IgD-negative memory B cell (primary cell): ENCODE measurements around the gene SSR2. TPM values are rescaled to one million over a fixed set of nuclear protein-coding genes. Genes with fewer than 3 reads are reported as not detected.
A peak's percentile ranks its signal among the peaks of the same experiment; 100 is the strongest.

Source experiments
- H3K27ac Mint-ChIP-seq, 3 donors: one replicate each; pipeline ENCODE4 v1.8.0; 2020 to 2022; ENCODE audit warnings: mild to moderate bottlenecking in 3 of 3, mixed read lengths in 3 of 3, moderate library complexity in 1 of 3
- H3K27me3 Mint-ChIP-seq: one replicate; pipeline ENCODE4 v1.8.0; 2021; ENCODE audit warnings: mixed read lengths
- H3K36me3 Mint-ChIP-seq: one replicate; pipeline ENCODE4 v1.8.0; 2020; ENCODE audit warnings: mild to moderate bottlenecking, mixed read lengths
- H3K4me1 Mint-ChIP-seq, 3 donors: one replicate each; pipeline ENCODE4 v1.8.0; 2020 to 2022; ENCODE audit warnings: mixed read lengths in 3 of 3, mild to moderate bottlenecking in 1 of 3
- H3K4me3 Mint-ChIP-seq, 4 donors: one replicate each; pipeline ENCODE4 v1.8.0; 2020 to 2022; ENCODE audit warnings: mild to moderate bottlenecking in 4 of 4, mixed read lengths in 4 of 4, moderate library complexity in 3 of 4
- H3K9me3 Mint-ChIP-seq, 3 donors: one replicate each; pipeline ENCODE4 v1.8.0; 2020 to 2021; ENCODE audit warnings: mixed read lengths in 3 of 3, mild to moderate bottlenecking in 1 of 3
- polyA plus RNA-seq: library from polyadenylated mRNA; unstranded; fragments of 300-500 nt; fragmentation: Illumina TruSeq; gene quantifications from one replicate; pipeline ENCODE4 v1.2.3, GENCODE V29; 2021

SSR2 gene
- polyA plus RNA-seq, 1 donor from 2014 or later, result 257 TPM

DNA sequence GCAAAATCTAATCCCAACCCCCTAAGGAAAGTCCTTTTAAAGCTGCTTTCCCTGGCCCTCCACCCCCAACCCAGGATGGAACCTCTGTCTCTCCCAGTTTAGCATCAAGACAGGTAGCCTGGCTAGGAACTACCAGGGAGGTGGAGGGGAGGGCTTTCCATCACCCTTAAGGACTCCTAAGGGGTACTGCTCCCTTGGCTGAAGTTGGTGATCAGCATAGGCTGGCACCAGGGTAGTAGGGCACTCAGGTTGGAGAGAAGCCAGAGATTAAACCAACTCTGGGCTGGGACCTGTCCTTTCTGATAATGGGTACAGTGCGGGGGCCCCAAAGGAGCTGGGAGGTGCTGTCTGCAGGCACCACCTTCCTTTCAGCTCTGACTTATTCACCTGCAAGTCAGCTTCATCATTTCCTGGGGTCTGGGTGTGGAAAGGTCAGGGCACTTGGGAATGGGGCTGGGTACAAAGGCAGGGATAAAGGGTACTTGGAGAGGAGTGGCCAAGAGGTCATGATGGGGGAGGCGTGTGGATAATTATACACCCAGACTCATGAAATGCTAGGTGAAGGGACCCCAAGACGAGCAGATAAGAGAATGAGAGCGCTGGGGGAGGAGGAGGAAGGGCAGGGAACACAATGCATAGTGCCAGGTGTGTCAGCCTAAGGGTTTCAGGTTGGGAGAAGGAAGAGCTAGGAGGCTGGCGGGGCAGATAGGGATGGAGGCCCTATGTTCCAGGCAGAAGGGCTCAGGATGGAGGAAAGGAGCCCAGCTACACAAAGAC, 43.6 kb downstream of the SSR2 start:
- Mint-ChIP-seq H3K27ac (peak overlapping the region; percentile 87 to 97 (median 95)), H3K9me3 (no peaks in the 10 kb centered on the region), H3K36me3 (peaks cover 13% of the 10 kb centered on the region), H3K4me1 (peaks cover 36 to 62% (median 57%) of the 10 kb centered on the region in 3 donors), H3K4me3 (peak overlapping the region; percentile 84 to 99 (median 96)), H3K27me3 (no peaks in the 10 kb centered on the region)

DNA sequence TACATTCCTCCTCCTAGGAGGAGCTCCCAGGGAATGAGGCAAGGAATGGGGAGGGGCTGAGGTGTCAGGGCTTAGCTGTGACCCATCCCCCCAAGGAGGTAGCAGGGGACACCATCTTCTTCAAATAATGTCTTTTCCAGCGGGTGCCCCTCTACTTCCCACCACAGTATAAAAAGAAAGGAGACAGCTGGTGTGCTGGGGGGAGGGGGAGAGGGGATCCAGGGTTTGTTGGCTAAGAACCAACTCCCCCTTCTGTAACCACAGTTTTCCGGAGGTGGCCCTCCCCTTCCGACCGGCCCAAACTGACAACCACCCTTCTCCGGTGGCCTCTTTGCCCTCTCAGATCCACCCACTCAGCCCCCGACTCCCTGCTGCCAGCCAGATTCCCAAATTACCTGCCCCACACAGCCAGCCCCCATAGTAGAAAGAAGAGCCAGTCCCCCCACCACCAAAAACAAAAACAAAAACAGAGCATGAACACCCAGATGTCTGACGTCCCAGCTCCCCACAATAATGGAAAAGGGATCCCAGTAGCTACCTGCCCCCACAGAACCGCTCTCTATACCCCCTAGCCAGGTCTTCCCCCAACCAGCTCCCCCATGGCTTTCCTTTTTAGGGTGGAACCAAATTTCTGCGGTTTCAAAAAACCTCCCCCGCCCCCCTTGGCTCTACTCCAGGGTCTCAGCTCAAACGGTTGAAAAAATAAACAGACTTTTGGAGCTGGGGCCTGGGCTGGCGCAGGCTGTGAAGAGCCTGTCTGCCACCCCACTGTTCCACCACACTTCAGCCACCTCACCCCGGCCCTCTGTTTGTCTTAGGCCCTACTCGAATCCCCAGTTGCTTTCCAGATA, 44.5 kb downstream of the SSR2 start:
- Mint-ChIP-seq H3K9me3 (no peaks in the 10 kb centered on the region), H3K36me3 (peaks cover 10% of the 10 kb centered on the region), H3K4me3 (peak overlapping the region; percentile 84 to 99 (median 96)), H3K4me1 (peaks cover 32 to 62% (median 56%) of the 10 kb centered on the region in 3 donors), H3K27me3 (no peaks in the 10 kb centered on the region), H3K27ac (peak overlapping the region; percentile 87 to 97 (median 95))

DNA sequence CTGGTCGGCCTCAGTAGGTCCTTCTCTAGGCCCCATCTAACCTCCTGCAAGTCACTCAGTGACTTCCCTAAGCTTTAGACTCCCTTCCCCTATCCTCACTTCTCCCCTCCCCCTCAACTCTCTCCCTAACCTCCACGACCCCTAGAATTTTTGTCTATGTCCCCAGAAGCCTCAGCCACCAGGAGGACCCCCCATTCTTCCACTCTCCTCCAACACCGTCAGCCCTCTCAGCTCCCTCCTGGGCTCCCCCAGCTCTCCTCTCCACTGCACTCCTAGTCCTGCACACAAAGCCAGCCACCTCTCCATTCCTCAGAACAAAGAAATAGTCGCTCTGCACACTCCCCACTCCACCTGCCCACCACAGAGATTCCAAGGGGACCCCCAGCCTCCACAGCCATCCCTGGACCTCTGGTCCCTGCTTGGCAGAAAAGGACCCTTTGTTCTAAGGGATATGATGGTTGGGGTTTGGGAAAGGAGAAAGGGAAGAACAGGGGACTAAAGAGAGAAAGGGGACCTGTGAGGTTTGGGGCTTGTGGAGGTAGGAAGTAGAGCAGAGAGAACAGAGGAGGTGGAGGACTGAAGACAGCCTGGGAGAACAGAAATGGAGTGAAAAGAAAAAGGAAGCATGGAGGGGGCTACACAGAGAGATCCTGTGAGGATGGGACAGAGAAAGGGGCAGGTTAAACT, 45.2 kb downstream of the SSR2 start:
- Mint-ChIP-seq H3K36me3 (peaks cover 8% of the 10 kb centered on the region), H3K27ac (peak overlapping the region; percentile 72 to 95 (median 87)), H3K4me1 (peaks cover 33 to 62% (median 55%) of the 10 kb centered on the region in 3 donors), H3K27me3 (no peaks in the 10 kb centered on the region), H3K9me3 (no peaks in the 10 kb centered on the region), H3K4me3 (peak overlapping the region; percentile 84 to 99 (median 96))

- Mint-ChIP-seq H3K9me3 (no peaks in the 10 kb centered on the region), H3K4me1 (peaks cover 38 to 64% (median 57%) of the 10 kb centered on the region in 3 donors), H3K4me3 (peak overlapping the region; percentile 84 to 99 (median 96)), H3K27me3 (no peaks in the 10 kb centered on the region), H3K36me3 (peaks cover 13% of the 10 kb centered on the region), H3K27ac (peak overlapping the region; percentile 65 to 95 (median 87))
Measured at GRCh38 chr1:155974208-155975115, 46.3 kb downstream of the SSR2 start.

GRCh38 chr1:155973723-155974122, 47.0 kb downstream of the SSR2 start:
- Mint-ChIP-seq H3K27me3 (no peaks in the 10 kb centered on the region), H3K27ac (peak overlapping the region; percentile 20 to 88 (median 85)), H3K36me3 (peaks cover 13% of the 10 kb centered on the region), H3K4me3 (peak overlapping the region; percentile 84 to 99 (median 96)), H3K9me3 (no peaks in the 10 kb centered on the region), H3K4me1 (peaks cover 38 to 64% (median 62%) of the 10 kb centered on the region in 3 donors)

DNA sequence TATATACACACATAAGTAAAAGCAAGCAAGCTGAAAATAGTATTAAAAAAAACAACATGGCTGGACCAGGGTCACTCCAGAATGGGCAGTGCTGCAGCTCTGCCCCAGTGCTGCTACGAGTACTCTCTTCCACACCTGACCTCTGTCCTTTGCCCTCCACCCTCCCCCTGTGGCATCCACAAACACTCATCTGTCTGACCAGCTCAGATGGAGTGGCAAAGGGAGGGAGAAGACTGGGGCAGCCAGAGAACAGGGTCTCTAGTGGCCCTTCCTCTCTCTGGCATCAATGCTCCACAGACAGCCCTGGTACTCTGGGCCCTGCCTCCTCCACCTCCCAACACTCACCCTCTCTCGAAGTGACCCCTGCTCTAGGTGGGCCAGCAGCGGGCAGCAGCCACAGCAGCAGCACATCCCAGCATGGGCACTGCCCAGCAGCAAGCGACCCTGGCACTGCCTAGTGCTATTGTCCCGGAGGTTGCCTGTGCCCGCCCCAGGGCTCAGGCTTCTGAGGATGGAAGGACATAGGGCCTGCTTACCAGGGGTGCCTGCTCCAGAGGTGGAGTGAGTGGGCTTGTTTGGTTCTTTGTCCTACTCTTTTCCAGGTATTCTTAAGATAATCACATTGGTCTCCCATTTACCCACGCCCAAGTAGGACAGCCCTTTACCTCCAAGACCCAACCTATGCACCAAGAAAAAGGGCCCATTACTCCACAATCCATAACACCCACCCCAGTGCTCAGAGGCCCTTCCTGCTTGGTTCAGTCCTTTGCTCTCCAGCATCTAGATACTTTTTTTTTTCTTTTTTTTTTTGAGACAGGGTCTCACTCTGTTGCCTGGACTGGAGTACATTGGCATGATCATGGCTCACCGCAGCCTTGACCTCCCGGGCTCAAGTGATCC, 48.6 kb downstream of the SSR2 start:
- H3K9me3 Mint-ChIP-seq, result no peaks in the 10 kb centered on the region
- no peaks in the 10 kb centered on the region for H3K27me3 Mint-ChIP-seq
- peak overlapping the region; percentile 43 to 88 (median 85) for H3K27ac Mint-ChIP-seq
- H3K4me3 Mint-ChIP-seq, result peak overlapping the region; percentile 41 to 99 (median 92)
- peaks cover 38 to 75% (median 67%) of the 10 kb centered on the region in 3 donors for H3K4me1 Mint-ChIP-seq
- peaks cover 13% of the 10 kb centered on the region for H3K36me3 Mint-ChIP-seq

GRCh38 chr1:155970531-155971167, 50.1 kb downstream of the SSR2 start:
- Mint-ChIP-seq H3K36me3 (peaks cover 11% of the 10 kb centered on the region), H3K4me3 (peak overlapping the region; percentile 71 to 92 (median 85)), H3K27ac (peak overlapping the region; percentile 43 to 91 (median 88)), H3K9me3 (no peaks in the 10 kb centered on the region), H3K4me1 (peaks cover 42 to 81% (median 66%) of the 10 kb centered on the region in 3 donors), H3K27me3 (no peaks in the 10 kb centered on the region)

DNA sequence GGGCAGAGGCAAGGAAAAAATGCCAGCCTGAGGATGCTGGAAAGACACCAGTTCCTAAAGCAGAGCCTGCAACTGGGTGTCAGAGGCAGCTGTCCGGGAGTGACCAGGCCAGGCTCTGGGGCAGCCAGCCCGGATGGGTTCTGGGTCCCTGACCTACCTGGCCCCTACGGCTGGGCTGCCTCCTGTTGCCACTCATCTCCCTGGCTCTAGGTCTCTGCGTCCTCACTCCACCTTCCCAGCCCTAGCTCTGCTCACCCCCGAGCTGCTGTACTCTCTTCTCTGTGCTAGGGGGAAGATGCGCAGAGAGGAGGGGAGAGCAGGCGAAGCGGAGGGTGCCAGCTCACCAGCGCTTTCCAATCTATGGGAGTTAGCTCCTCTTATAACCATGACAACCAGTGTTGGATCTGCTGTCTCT, 51.4 kb downstream of the SSR2 start:
- peaks cover 9% of the 10 kb centered on the region for H3K36me3 Mint-ChIP-seq
- H3K27ac Mint-ChIP-seq, result peak overlapping the region; percentile 43 to 91 (median 88)
- no peaks in the 10 kb centered on the region for H3K9me3 Mint-ChIP-seq
- H3K27me3 Mint-ChIP-seq, result no peaks in the 10 kb centered on the region
- peak overlapping the region in 3 of 4 donors; percentile 52 to 81 (median 76) for H3K4me3 Mint-ChIP-seq
- peaks cover 40 to 71% (median 56%) of the 10 kb centered on the region in 3 donors for H3K4me1 Mint-ChIP-seq

DNA sequence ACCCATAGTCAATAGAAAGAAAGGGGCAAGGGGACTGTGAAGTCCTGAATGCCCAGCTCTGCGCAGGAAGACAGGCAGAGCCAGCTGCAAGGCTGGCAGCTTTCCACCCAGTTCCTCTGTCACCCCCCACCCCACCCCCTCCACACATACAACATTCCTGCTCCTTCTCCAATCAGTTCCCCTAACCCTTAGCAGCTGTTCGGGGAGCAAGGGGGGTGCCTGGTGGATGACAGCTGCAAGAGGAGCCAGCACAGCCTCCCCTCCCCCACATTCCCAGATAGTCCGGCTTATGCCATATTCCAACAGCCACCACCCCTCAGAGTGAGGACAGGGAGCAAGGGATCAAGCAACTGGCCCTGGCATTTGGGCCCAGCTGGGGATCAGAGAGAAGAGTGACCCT, 52.1 kb downstream of the SSR2 start:
- no peaks in the 10 kb centered on the region for H3K27me3 Mint-ChIP-seq
- peak overlapping the region; percentile 43 to 83 (median 54) for H3K27ac Mint-ChIP-seq
- no peaks in the 10 kb centered on the region for H3K9me3 Mint-ChIP-seq
- H3K4me1 Mint-ChIP-seq, result peaks cover 35 to 67% (median 51%) of the 10 kb centered on the region in 3 donors
- H3K36me3 Mint-ChIP-seq, result peaks cover 9% of the 10 kb centered on the region
- H3K4me3 Mint-ChIP-seq, result peak overlapping the region in 3 of 4 donors; percentile 29 to 58 (median 57)

GRCh38 chr1:155968051-155968400, 52.7 kb downstream of the SSR2 start:
- peaks cover 9% of the 10 kb centered on the region for H3K36me3 Mint-ChIP-seq

DNA sequence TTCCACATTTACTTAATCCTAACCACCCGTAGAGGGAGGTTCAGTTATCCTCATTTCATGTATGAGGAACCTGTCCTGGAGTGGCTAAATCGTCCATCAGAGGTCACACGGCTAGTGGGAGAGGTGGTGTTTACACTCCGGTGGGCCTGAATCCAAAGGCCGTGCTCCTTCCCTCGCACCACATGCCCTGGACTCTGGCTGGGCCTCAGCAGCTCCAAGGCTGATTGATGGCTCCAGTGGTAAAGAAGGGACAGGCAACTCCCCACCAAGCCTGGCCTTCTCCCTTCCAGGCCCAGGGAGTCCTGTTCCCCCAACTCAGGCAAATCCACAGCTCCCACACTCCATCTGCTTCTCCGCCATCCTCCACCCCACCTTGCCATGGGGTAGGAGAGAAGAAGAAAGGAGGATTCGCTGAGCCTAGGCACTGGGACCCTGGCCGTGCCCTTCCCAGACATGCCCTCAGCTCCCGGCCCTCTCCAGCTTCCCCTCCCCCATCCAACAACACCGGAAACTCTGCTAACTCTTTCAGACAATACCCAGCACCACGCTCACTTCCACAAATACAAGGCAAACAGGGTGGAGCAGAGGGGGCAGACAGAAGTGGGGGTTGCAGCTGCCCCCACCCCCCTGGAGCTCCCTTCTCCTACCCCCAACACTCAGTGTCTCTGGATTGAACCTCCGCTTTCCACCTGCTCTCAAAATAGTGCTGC, 53.3 kb downstream of the SSR2 start:
- H3K9me3 Mint-ChIP-seq, result no peaks in the 10 kb centered on the region

More at GRCh38 chr1:155968051-155968400, 52.7 kb downstream of the SSR2 start:
- Mint-ChIP-seq H3K4me1 (peaks cover 32 to 60% (median 44%) of the 10 kb centered on the region in 3 donors), H3K27me3 (no peaks in the 10 kb centered on the region), H3K9me3 (no peaks in the 10 kb centered on the region), H3K27ac (peak overlapping the region; percentile 54 to 96 (median 88)), H3K4me3 (peak overlapping the region; percentile 25 to 88 (median 72))

DNA sequence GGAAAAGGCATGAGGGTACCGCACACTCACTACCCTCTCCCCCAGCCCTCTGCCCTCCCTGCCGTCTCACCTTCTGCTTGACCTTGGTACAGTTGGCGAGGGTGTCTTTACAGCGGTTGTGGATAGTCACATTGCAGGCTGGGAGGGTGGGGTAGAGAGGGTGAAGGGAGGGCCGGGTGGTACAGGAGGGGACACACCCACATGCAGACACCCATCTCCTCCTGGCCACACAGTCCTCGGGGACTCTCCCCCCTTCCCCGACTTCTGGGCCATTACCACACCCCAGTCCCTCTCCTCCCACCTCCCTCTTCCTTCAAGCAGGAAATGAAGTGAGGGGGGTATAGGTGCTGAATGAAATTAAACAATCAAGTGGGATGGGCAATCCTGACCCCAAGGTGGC, 54.0 kb downstream of the SSR2 start:
- H3K9me3 Mint-ChIP-seq, result no peaks in the 10 kb centered on the region

More for the DNA sequence above, 53.3 kb downstream of the SSR2 start:
- H3K4me1 Mint-ChIP-seq, result peaks cover 26 to 60% (median 42%) of the 10 kb centered on the region in 3 donors
- H3K27me3 Mint-ChIP-seq, result no peaks in the 10 kb centered on the region
- H3K27ac Mint-ChIP-seq, result peak overlapping the region; percentile 54 to 96 (median 88)
- peak overlapping the region; percentile 25 to 88 (median 74) for H3K4me3 Mint-ChIP-seq
- H3K36me3 Mint-ChIP-seq, result peaks cover 7% of the 10 kb centered on the region

More for the DNA sequence above, 54.0 kb downstream of the SSR2 start:
- peaks cover 8% of the 10 kb centered on the region for H3K36me3 Mint-ChIP-seq
- peak overlapping the region; percentile 54 to 96 (median 91) for H3K27ac Mint-ChIP-seq
- peaks cover 25 to 59% (median 42%) of the 10 kb centered on the region in 3 donors for H3K4me1 Mint-ChIP-seq
- peak overlapping the region in 3 of 4 donors; percentile 61 to 88 (median 75) for H3K4me3 Mint-ChIP-seq
- no peaks in the 10 kb centered on the region for H3K27me3 Mint-ChIP-seq
